ENCODE measurements around the gene CCDC88B. TPM values are rescaled to one million over a fixed set of nuclear protein-coding genes. Genes with fewer than 3 reads are reported as not detected.

Gene CCDC88B
- total and polyA plus RNA-seq, 9 of the 15 experiments (the other 6 are each of a cell fraction or from before 2014, with no cell fraction given): 0.13 to 18.1 (median 7.9) TPM

DNA sequence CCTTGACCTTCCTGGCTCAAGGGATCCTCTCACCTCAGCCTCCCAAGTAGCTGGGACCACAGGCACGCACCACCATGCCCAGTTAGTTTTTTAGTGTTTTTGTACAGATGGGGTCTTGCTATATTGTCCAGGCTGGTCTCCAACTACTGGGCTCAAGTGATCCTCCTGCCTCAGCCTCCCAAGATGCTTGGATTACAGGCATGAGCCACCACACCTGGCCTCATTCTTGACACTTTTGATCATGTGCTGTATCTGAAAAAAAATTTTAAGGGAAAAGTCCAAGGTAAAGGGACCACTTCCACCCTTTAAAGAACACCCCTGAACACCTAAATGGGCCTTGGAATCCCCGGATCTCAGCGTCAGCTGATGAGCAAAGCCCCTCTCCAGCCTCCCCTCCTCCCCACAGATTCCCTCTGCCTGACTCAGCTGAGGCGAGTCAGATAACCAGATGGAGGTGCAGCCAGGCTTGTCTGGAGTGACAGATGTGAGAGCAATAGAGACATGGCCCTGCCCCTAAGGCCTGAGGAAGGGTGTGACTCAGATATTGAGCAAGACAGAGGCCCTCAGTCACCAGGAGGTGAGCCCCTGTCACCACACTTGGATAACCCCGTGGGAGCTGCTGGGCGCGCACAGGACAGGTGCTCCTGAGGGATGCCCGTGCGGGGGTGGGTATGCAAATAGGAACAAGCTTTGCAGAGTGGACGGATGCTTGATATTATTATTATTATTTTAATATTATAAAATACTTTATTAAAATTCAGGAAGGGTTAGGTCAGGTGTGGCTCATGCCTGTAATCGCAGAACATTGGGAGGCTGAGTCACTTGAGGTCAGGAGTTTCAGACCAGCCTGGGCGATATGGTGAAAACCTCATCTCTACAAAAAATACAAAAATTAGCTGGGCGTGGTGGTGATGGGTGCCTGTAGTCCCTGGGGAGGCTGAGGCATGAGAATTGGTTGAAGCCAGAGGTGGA is 5.0 kb upstream of the CCDC88B start (continued):
- TF ChIP-seq, protein P1, sequence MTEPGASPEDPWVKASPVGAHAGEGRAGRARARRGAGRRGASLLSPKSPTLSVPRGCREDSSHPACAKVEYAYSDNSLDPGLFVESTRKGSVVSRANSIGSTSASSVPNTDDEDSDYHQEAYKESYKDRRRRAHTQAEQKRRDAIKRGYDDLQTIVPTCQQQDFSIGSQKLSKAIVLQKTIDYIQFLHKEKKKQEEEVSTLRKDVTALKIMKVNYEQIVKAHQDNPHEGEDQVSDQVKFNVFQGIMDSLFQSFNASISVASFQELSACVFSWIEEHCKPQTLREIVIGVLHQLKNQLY (CRISPR knock-in tag; conservative IDR thresholded peaks at IDR 0.05): no peak
- peak; percentile 91 to 95; a peak in 3 of 4 replicates for TF ChIP-seq TBL1XR1 (IDR thresholded peaks at IDR 0.05; ENCODE audit: low read length in 2 of 2)
- TF ChIP-seq MAZ (CRISPR knock-in tag; conservative IDR thresholded peaks at IDR 0.05 in 1 of 2, IDR thresholded peaks at IDR 0.05 in 1 of 2): peak; percentile 91 to 92
- peak; percentile 96 for TF ChIP-seq RNF2 (IDR thresholded peaks at IDR 0.05)
- TF ChIP-seq, protein P2, sequence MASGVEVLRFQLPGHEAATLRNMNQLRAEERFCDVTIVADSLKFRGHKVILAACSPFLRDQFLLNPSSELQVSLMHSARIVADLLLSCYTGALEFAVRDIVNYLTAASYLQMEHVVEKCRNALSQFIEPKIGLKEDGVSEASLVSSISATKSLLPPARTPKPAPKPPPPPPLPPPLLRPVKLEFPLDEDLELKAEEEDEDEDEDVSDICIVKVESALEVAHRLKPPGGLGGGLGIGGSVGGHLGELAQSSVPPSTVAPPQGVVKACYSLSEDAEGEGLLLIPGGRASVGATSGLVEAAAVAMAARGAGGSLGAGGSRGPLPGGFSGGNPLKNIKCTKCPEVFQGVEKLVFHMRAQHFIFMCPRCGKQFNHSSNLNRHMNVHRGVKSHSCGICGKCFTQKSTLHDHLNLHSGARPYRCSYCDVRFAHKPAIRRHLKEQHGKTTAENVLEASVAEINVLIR (CRISPR knock-in tag; IDR thresholded peaks at IDR 0.05): peak; percentile 41; the same call in 1 of the 2 replicates
- TF ChIP-seq, protein P3, sequence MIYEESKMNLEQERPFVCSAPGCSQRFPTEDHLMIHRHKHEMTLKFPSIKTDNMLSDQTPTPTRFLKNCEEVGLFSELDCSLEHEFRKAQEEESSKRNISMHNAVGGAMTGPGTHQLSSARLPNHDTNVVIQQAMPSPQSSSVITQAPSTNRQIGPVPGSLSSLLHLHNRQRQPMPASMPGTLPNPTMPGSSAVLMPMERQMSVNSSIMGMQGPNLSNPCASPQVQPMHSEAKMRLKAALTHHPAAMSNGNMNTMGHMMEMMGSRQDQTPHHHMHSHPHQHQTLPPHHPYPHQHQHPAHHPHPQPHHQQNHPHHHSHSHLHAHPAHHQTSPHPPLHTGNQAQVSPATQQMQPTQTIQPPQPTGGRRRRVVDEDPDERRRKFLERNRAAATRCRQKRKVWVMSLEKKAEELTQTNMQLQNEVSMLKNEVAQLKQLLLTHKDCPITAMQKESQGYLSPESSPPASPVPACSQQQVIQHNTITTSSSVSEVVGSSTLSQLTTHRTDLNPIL (CRISPR knock-in tag; IDR thresholded peaks at IDR 0.05): no peak
- TF ChIP-seq, protein P4, sequence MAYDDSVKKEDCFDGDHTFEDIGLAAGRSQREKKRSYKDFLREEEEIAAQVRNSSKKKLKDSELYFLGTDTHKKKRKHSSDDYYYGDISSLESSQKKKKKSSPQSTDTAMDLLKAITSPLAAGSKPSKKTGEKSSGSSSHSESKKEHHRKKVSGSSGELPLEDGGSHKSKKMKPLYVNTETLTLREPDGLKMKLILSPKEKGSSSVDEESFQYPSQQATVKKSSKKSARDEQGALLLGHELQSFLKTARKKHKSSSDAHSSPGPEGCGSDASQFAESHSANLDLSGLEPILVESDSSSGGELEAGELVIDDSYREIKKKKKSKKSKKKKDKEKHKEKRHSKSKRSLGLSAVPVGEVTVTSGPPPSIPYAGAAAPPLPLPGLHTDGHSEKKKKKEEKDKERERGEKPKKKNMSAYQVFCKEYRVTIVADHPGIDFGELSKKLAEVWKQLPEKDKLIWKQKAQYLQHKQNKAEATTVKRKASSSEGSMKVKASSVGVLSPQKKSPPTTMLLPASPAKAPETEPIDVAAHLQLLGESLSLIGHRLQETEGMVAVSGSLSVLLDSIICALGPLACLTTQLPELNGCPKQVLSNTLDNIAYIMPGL (CRISPR knock-in tag; IDR thresholded peaks at IDR 0.05): no peak
- TF ChIP-seq, protein P5, sequence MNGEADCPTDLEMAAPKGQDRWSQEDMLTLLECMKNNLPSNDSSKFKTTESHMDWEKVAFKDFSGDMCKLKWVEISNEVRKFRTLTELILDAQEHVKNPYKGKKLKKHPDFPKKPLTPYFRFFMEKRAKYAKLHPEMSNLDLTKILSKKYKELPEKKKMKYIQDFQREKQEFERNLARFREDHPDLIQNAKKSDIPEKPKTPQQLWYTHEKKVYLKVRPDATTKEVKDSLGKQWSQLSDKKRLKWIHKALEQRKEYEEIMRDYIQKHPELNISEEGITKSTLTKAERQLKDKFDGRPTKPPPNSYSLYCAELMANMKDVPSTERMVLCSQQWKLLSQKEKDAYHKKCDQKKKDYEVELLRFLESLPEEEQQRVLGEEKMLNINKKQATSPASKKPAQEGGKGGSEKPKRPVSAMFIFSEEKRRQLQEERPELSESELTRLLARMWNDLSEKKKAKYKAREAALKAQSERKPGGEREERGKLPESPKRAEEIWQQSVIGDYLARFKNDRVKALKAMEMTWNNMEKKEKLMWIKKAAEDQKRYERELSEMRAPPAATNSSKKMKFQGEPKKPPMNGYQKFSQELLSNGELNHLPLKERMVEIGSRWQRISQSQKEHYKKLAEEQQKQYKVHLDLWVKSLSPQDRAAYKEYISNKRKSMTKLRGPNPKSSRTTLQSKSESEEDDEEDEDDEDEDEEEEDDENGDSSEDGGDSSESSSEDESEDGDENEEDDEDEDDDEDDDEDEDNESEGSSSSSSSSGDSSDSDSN (IDR thresholded peaks at IDR 0.05; ENCODE audit: borderline replicate concordance in 1 of 2, low read depth in 2 of 2, low read length in 2 of 2): no peak
- TF ChIP-seq, protein P6, sequence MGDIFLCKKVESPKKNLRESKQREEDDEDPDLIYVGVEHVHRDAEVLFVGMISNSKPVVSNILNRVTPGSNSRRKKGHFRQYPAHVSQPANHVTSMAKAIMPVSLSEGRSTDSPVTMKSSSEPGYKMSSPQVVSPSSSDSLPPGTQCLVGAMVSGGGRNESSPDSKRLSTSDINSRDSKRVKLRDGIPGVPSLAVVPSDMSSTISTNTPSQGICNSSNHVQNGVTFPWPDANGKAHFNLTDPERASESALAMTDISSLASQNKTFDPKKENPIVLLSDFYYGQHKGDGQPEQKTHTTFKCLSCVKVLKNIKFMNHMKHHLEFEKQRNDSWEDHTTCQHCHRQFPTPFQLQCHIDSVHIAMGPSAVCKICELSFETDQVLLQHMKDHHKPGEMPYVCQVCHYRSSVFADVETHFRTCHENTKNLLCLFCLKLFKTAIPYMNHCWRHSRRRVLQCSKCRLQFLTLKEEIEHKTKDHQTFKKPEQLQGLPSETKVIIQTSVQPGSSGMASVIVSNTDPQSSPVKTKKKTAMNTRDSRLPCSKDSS (IDR thresholded peaks at IDR 0.05; ENCODE audit: low read depth, partially characterized antibody): no peak
- TF ChIP-seq, protein P7, sequence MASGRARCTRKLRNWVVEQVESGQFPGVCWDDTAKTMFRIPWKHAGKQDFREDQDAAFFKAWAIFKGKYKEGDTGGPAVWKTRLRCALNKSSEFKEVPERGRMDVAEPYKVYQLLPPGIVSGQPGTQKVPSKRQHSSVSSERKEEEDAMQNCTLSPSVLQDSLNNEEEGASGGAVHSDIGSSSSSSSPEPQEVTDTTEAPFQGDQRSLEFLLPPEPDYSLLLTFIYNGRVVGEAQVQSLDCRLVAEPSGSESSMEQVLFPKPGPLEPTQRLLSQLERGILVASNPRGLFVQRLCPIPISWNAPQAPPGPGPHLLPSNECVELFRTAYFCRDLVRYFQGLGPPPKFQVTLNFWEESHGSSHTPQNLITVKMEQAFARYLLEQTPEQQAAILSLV (tag; IDR thresholded peaks at IDR 0.05): peak; percentile 92
- peak; percentile 62 for TF ChIP-seq PHF20 (IDR thresholded peaks at IDR 0.05; ENCODE audit: partially characterized antibody)
- TF ChIP-seq ZBTB1 (CRISPR knock-in tag; IDR thresholded peaks at IDR 0.05; ENCODE audit: borderline replicate concordance, low read depth): no peak
